Measurements from ENCODE around the gene MRPL51.

DNA sequence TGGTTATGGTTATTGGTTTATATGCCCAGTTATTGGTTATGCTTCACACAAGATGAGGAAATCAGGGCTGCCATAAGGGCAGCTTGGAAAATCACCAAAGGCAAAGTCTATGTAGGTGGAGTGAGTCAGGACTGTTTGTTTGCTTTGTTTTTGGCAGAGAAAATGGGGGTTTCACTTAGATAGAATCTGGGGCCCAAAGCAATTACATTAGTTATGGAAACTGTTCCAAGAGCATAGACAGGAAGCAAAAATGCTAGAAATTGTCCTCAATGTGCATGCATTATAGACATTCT, 24.8 kb downstream of the MRPL51 start:
- TF ChIP-seq, protein P1, sequence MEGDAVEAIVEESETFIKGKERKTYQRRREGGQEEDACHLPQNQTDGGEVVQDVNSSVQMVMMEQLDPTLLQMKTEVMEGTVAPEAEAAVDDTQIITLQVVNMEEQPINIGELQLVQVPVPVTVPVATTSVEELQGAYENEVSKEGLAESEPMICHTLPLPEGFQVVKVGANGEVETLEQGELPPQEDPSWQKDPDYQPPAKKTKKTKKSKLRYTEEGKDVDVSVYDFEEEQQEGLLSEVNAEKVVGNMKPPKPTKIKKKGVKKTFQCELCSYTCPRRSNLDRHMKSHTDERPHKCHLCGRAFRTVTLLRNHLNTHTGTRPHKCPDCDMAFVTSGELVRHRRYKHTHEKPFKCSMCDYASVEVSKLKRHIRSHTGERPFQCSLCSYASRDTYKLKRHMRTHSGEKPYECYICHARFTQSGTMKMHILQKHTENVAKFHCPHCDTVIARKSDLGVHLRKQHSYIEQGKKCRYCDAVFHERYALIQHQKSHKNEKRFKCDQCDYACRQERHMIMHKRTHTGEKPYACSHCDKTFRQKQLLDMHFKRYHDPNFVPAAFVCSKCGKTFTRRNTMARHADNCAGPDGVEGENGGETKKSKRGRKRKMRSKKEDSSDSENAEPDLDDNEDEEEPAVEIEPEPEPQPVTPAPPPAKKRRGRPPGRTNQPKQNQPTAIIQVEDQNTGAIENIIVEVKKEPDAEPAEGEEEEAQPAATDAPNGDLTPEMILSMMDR (IDR thresholded peaks at IDR 0.05; ENCODE audit: poor library complexity), result no peak
- TF ChIP-seq EZH2phosphoT487 (IDR thresholded peaks at IDR 0.05; ENCODE audit: low read depth, severe bottlenecking, unreplicated experiment) (no peak), EZH2 (IDR thresholded peaks at IDR 0.05; ENCODE audit: borderline replicate concordance) (no peak)
